Activated T-helper 1 cell treated with Interleukin-2 at 50 U/mL for 16 hours (primary cell): ENCODE measurements around the gene OR8D4.
"Not testable (repeated sequence)": the region's sequence is repeated elsewhere in the genome, so short reads cannot be mapped to it uniquely, and the experiment has no call there.

Source experiments
- DNase-seq: peaks from one replicate; pipeline ENCODE4 v3.0.0-alpha.2; 2020; ENCODE audit warnings: low read depth

Gene OR8D4

GRCh38 chr11:123901867-123902266, at the start of gene OR8D4:
TSS of gene OR8D4 (plus strand) at chr11:123902167. CDS start at chr11:123906432, 4,265 bp downstream.
- no peak for DNase-seq

GRCh38 chr11:123852321-123852720, 49.6 kb upstream of the OR8D4 start:
- no peak for DNase-seq

GRCh38 chr11:123853038-123853437, 48.9 kb upstream of the OR8D4 start:
- DNase-seq = no peak

GRCh38 chr11:123856444-123856843, 45.5 kb upstream of the OR8D4 start:
- DNase-seq = no peak

GRCh38 chr11:123859731-123860130, 42.2 kb upstream of the OR8D4 start:
- no peak for DNase-seq

- DNase-seq = not testable (repeated sequence)
Measured at GRCh38 chr11:123865293-123865692, 36.7 kb upstream of the OR8D4 start.

- DNase-seq = not testable (repeated sequence)
Measured at GRCh38 chr11:123867795-123868194, 34.2 kb upstream of the OR8D4 start.

GRCh38 chr11:123880912-123881311, 21.1 kb upstream of the OR8D4 start:
- no peak for DNase-seq

GRCh38 chr11:123885570-123885969, 16.4 kb upstream of the OR8D4 start, which contains the start of gene TMEM225:
TSS of gene TMEM225 (minus strand) at chr11:123885670. CDS start at chr11:123885425, 245 bp downstream.
- DNase-seq = no peak

- no peak for DNase-seq
Measured at GRCh38 chr11:123892031-123892430, 9.9 kb upstream of the OR8D4 start.

GRCh38 chr11:123899792-123900191, 2.2 kb upstream of the OR8D4 start:
- DNase-seq = no peak

GRCh38 chr11:123903932-123904331, 2.0 kb downstream of the OR8D4 start:
- no peak for DNase-seq

GRCh38 chr11:123904932-123905331, 3.0 kb downstream of the OR8D4 start:
- DNase-seq = no peak

GRCh38 chr11:123905826-123906225, 3.9 kb downstream of the OR8D4 start:
- no peak for DNase-seq

GRCh38 chr11:123920943-123921342, 19.0 kb downstream of the OR8D4 start:
- no peak for DNase-seq

GRCh38 chr11:123924027-123924426, 22.1 kb downstream of the OR8D4 start:
- DNase-seq = no peak

- DNase-seq = no peak
Measured at GRCh38 chr11:123939317-123939716, 37.4 kb downstream of the OR8D4 start, which contains the start of gene OR4D5. TSS of gene OR4D5 (plus strand) at chr11:123939617. CDS start at chr11:123939617, 0 bp downstream.

- DNase-seq = no peak
Measured at GRCh38 chr11:123942413-123942812, 40.4 kb downstream of the OR8D4 start.

GRCh38 chr11:123943738-123944137, 41.8 kb downstream of the OR8D4 start, which contains the start of gene OR6T1:
TSS of gene OR6T1 (minus strand) at chr11:123943838. CDS start at chr11:123943838, 0 bp downstream.
- no peak for DNase-seq

GRCh38 chr11:123945132-123945531, 43.2 kb downstream of the OR8D4 start:
- no peak for DNase-seq

GRCh38 chr11:123956752-123957151, 54.8 kb downstream of the OR8D4 start:
- no peak for DNase-seq
